Testis (tissue), 3 donors: ENCODE measurements around the gene AK1. TPM values are rescaled to one million over a fixed set of nuclear protein-coding genes. Genes with fewer than 3 reads are reported as not detected.

Experiments used
- DNase-seq: peaks from one replicate; pipeline ENCODE4 v3.0.0-alpha.2; 2019
- H3K27ac ChIP-seq, 2 donors: fragments of 200-600 bp; sonication (generic); one replicate each; pipeline ENCODE4 v1.5.1; 2019
- H3K27me3 ChIP-seq: fragments of 200-600 bp; sonication (generic); one replicate; pipeline ENCODE4 v1.5.1; 2019
- H3K36me3 ChIP-seq: fragments of 200-600 bp; sonication (generic); one replicate; pipeline ENCODE4 v1.5.1; 2017; ENCODE audit warnings: low read depth; ENCODE audit errors: missing control alignments
- H3K4me1 ChIP-seq: fragments of 200-600 bp; sonication (generic); one replicate; pipeline ENCODE4 v1.5.1; 2019
- H3K4me3 ChIP-seq, 2 donors: fragments of 200-600 bp; sonication (generic); one replicate each; pipeline ENCODE4 v1.5.1; 2017 to 2019
- H3K9me3 ChIP-seq: fragments of 200-600 bp; sonication (generic); one replicate; pipeline ENCODE4 v1.5.1; 2017
- POLR2A ChIP-seq: fragments of 450-650 bp; IDR thresholded peaks from one replicate; pipeline ENCODE4 v1.6.1; 2017; ENCODE audit warnings: antibody characterized with exemption, mild to moderate bottlenecking, moderate library complexity
- WGBS, 2 donors: methylation state at CpG; one replicate each; pipeline ENCODE4 v1.1.5; 2018; 5-methylcytosine and 5-hydroxymethylcytosine counted together
- intact Hi-C: fragments of 100-400 bp; cut with DNase I; formaldehyde crosslinking; loops from one replicate; pipeline ENCODE4 v1.15.1; 2023; ENCODE audit warnings: low total_unique reads
- microRNA-seq, 2 donors: library from miRNA; unstranded; fragments of <30 nt; microRNA quantifications; one replicate each; pipeline ENCODE4, GENCODE V29; 2016; ENCODE audit warnings: borderline number of aligned reads in 2 of 2, borderline replicate concordance in 1 of 2
- polyA plus RNA-seq: library from polyadenylated mRNA; stranded (reverse); fragments of 350-450 nt; fragmentation: Illumina TruSeq; extraction: RNeasy Lipid Tissue Mini Kit (QIAGEN cat#74804); gene quantifications from one replicate; pipeline ENCODE4 v1.2.3, GENCODE V29; 2014; ENCODE audit warnings: low read depth, low replicate concordance; ENCODE audit not compliant: insufficient read depth
- small RNA-seq, 2 donors: library from RNA; depleted of rRNA; stranded (forward); fragments of <200 nt; gene quantifications; one replicate each; pipeline ENCODE3, GENCODE V24; 2016
- total RNA-seq, 2 donors: library from RNA; depleted of rRNA; stranded (reverse); fragments of >200 nt; gene quantifications; one replicate each; pipeline ENCODE4 v1.2.3, GENCODE V29; 2016
- TF ChIP-seq, protein P1 (sequence below), 3 experiments: fragments of 450-650 bp in 2 of 3; fragments of 200-600 bp in 1 of 3; sonication (generic) in 1 of 3; IDR thresholded peaks; one replicate each; pipeline ENCODE4 v1.5.1; 2016 to 2019; ENCODE audit warnings: antibody characterized with exemption in 3 of 3, mild to moderate bottlenecking in 2 of 3, moderate library complexity in 1 of 3

The AK1 gene
- total and polyA plus RNA-seq, 3 donors from 2014 or later, result 86.7 to 154 (median 103) TPM

DNA sequence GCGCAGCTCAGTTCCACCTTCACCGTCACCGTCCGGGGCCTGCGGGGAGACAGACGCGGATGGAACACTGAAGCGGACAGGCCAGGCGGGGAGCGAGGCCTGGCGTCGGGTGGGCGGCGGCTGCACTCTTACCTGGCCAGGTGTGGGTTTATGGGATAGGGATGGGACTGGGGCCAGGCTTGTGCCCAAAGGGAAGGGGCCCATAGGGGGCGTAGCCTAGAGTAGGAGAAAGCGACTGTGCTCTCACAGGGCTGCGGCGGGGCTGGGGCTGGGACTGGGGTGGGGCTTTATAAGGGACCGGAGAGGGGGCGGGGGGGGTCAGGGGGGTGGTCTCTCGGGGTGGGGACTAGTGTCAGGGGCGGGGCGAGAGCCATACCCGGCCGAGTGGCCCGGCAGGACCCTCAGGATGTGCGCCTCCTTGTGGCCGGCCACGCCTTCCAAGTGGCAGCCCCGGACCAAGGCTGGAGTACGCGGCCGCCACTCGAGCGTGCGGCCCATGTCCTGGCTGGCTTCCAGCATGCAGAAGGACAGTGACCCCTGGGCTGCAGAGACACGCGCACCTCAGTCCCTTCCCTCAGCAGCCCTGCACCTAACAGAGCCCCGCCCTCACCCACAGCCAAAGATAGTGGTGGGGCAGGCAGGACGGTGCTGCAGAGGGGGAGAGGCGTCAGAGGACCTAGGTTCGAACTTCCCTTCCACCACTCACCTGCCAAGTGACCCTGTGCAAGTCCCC lies 52.0 kb downstream of the AK1 start:
- H3K27ac ChIP-seq, result peak overlapping the region; percentile 44 to 88
- H3K27me3 ChIP-seq, result no peaks in the 10 kb centered on the region
- TF ChIP-seq POLR2A, result no peak
- TF ChIP-seq, protein P1, sequence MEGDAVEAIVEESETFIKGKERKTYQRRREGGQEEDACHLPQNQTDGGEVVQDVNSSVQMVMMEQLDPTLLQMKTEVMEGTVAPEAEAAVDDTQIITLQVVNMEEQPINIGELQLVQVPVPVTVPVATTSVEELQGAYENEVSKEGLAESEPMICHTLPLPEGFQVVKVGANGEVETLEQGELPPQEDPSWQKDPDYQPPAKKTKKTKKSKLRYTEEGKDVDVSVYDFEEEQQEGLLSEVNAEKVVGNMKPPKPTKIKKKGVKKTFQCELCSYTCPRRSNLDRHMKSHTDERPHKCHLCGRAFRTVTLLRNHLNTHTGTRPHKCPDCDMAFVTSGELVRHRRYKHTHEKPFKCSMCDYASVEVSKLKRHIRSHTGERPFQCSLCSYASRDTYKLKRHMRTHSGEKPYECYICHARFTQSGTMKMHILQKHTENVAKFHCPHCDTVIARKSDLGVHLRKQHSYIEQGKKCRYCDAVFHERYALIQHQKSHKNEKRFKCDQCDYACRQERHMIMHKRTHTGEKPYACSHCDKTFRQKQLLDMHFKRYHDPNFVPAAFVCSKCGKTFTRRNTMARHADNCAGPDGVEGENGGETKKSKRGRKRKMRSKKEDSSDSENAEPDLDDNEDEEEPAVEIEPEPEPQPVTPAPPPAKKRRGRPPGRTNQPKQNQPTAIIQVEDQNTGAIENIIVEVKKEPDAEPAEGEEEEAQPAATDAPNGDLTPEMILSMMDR (IDR thresholded peaks at IDR 0.05), result peak in 1 of 3 experiments; percentile 46
- DNase-seq, result peak; percentile 72
- H3K4me3 ChIP-seq, result no peak overlapping the region
- peaks cover 60% of the 10 kb centered on the region for H3K4me1 ChIP-seq
- WGBS, 2 donors, result 59 to 63% methylated on average over 37 to 39 of the region's 42 CpGs
- intact Hi-C loops, result no loop called here
- no peaks in the 10 kb centered on the region for H3K36me3 ChIP-seq
- no peaks in the 10 kb centered on the region for H3K9me3 ChIP-seq

DNA sequence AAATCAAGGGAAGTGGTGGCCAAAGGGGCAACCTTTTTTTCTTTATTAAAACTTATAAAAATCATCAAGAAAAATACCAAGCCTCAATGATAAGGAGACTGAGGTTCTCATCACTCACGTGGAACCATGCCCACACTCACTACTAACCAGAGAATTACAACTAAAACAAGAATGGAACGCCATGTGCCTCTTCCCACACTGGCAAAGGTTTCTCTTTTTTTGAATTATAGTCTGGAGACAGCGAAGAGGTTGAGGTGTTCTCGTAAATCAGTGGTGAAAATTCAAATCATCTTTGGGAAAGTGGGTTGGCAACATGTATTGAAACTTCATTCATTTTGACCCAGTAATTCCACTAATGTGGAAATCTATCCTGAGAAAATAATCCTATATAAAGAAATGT lies 55.4 kb downstream of the AK1 start:
- H3K27ac ChIP-seq, result peak overlapping the region in 1 of 2 donors; percentile 55
- no peaks in the 10 kb centered on the region for H3K27me3 ChIP-seq
- DNase-seq, result no peak
- no peak overlapping the region for H3K4me3 ChIP-seq
- intact Hi-C loops, result no loop called here
- 49 to 59% methylated on average over 4 of the region's 4 CpGs for WGBS, 2 donors
- peaks cover 40% of the 10 kb centered on the region for H3K4me1 ChIP-seq
- no peak for TF ChIP-seq POLR2A
- TF ChIP-seq, protein P1 (IDR thresholded peaks at IDR 0.05), result no peak
- H3K36me3 ChIP-seq, result no peaks in the 10 kb centered on the region
- H3K9me3 ChIP-seq, result no peaks in the 10 kb centered on the region

DNA sequence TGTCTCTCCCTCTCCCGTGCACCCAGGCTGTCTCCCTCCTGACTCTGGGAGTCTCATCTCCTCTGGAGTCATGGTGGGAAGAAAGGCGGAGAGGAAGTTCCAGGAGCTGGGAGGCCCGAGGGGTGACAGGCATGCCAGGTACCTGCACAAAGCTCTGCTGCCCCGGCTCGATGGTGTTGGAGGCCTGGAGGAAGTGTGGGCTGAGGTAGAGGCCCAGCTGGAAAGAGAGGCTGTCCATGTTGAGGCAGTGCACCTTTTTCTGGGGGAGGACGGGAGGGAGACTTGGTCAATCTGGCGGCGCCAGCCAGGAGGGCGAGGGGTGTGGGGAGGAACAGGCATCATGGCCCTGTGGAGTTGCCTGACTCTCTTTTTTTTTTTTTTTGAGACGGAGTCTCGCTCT lies 58.9 kb downstream of the AK1 start:
- H3K27ac ChIP-seq, result peak overlapping the region in 1 of 2 donors; percentile 66
- H3K36me3 ChIP-seq, result no peaks in the 10 kb centered on the region
- TF ChIP-seq POLR2A, result no peak
- WGBS, 2 donors, result 82 to 90% methylated on average over 11 of the region's 11 CpGs
- no peaks in the 10 kb centered on the region for H3K27me3 ChIP-seq
- H3K9me3 ChIP-seq, result no peaks in the 10 kb centered on the region
- no peak overlapping the region for H3K4me3 ChIP-seq
- intact Hi-C loops, result no loop called here
- DNase-seq, result no peak
- H3K4me1 ChIP-seq, result peaks cover 16% of the 10 kb centered on the region

DNA sequence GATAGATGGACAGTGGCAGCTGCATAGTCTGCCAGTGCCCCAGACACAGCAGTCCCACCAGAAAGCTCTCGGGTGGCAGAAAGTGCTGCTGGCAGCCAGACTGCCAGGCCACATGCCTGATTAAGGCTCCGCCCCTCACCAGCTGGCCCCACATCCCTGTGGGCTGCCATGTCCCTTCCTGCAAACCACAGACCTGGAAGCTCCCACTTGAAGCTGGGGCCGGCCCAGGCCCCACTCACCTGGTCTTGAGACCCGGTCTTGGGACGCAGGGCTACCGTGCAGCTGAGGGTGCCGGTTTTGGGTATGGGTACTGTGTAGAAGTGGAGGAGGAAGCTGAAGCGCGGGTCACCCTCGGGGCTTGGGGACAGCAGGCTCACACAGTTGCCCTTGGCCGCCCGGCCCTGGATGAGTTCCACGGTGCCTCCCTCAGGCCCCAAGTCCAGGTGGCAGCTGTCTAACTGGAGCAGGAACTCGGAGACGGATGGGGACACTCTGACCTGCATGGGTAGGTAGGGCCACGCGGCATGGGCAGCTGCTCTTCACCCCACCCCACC lies 59.5 kb downstream of the AK1 start:
- no peaks in the 10 kb centered on the region for H3K36me3 ChIP-seq
- intact Hi-C loops, result no loop called here

DNA sequence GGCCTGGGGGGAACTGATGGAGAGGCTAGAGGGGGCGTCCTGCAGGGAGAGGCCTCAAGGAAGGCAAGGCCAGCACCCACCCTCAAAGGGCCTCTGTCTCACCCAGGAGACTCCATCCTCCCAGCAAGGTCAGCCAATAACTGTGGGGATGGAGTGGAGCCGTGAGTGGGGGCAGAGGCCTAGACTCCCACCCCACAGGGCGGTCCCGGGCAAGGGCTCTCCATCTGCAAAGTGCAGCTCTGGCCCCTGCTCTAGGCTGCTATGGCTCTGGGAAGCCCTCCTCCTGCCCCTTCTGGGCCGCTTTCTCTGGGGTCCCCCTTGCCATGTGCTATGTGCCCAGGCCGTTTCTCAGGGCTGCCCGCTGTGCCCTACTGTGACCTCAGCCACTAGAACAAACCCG lies 60.7 kb downstream of the AK1 start:
- Histone ChIP-seq H3K36me3 (no peaks in the 10 kb centered on the region), H3K27ac (peak overlapping the region in 1 of 2 donors; percentile 66), H3K4me3 (no peak overlapping the region), H3K4me1 (peaks cover 13% of the 10 kb centered on the region), H3K27me3 (no peaks in the 10 kb centered on the region), H3K9me3 (no peaks in the 10 kb centered on the region)
- DNase-seq, result no peak
- 55 to 78% methylated on average over 2 to 7 of the region's 8 CpGs for WGBS, 2 donors
- TF ChIP-seq, protein P1 (IDR thresholded peaks at IDR 0.05), result no peak
- TF ChIP-seq POLR2A, result no peak
- intact Hi-C loops, result no loop called here

More for the DNA sequence above, 59.5 kb downstream of the AK1 start:
- 49 to 69% methylated on average over 7 to 17 of the region's 17 CpGs for WGBS, 2 donors
- no peaks in the 10 kb centered on the region for H3K9me3 ChIP-seq
- H3K27me3 ChIP-seq, result no peaks in the 10 kb centered on the region
- H3K4me1 ChIP-seq, result peaks cover 15% of the 10 kb centered on the region
- H3K27ac ChIP-seq, result peak overlapping the region in 1 of 2 donors; percentile 66
- H3K4me3 ChIP-seq, result no peak overlapping the region
- DNase-seq, result no peak
- TF ChIP-seq, protein P1 (IDR thresholded peaks at IDR 0.05), result no peak
- TF ChIP-seq POLR2A, result no peak

Small RNA genes lying within 50 kb of the gene (microRNA-seq; reads per million reads assigned to microRNA genes)
- 0 to 0.70 reads per million in 2 donors for gene MIR4672

Small RNA genes lying within 50 kb of the gene (small RNA-seq; reads per million reads assigned to genes)
- gene MIR4672 (0 reads per million in 2 donors), gene RF00019 (0 reads per million in 2 donors), gene RNA5SP296 (0 reads per million in 2 donors)

Other genes with a start within 250 kb of the AK1 start
- 10 to 100 TPM; 11.6 to 26.5 TPM for gene CFAP157, start 170.7 kb downstream of the AK1 start, total RNA-seq
- gene CFAP157, start 170.7 kb downstream of the AK1 start, polyA plus RNA-seq, result 30.6 TPM
- gene PTRH1, start 162.0 kb downstream of the AK1 start, total RNA-seq, result 10 to 100 TPM; 19.0 to 24.5 TPM
- gene PTRH1, start 162.0 kb downstream of the AK1 start, polyA plus RNA-seq, result 18.2 TPM
- 10 to 100 TPM; 25.0 to 32.7 TPM for gene TTC16, start 161.6 kb downstream of the AK1 start, total RNA-seq
- 46.2 TPM for gene TTC16, start 161.6 kb downstream of the AK1 start, polyA plus RNA-seq
- 10 to 100 TPM; 28.7 to 32.0 TPM for gene TOR2A, start 142.4 kb downstream of the AK1 start, total RNA-seq
- 30.4 TPM for gene TOR2A, start 142.4 kb downstream of the AK1 start, polyA plus RNA-seq
- 1 to 10 TPM; 6.6 to 9.6 TPM for gene SH2D3C, start 99.0 kb downstream of the AK1 start, total RNA-seq
- 8.8 TPM for gene SH2D3C, start 99.0 kb downstream of the AK1 start, polyA plus RNA-seq
- 100 to 1,000 TPM; 136 to 163 TPM for gene CDK9, start 91.6 kb downstream of the AK1 start, total RNA-seq
- gene CDK9, start 91.6 kb downstream of the AK1 start, polyA plus RNA-seq, result 77.1 TPM
- 100 to 1,000 TPM in 1 of 2 donors, 10 to 100 TPM in 1; 99.3 to 105 TPM for gene FPGS, start 74.8 kb downstream of the AK1 start, total RNA-seq
- 37.9 TPM for gene FPGS, start 74.8 kb downstream of the AK1 start, polyA plus RNA-seq
- 100 to 1,000 TPM; 132 to 214 TPM for gene ENG, start 23.0 kb downstream of the AK1 start, total RNA-seq
- gene ENG, start 23.0 kb downstream of the AK1 start, polyA plus RNA-seq, result 144 TPM
- 10 to 100 TPM; 46.3 to 70.3 TPM for gene ST6GALNAC6, start 21.9 kb upstream of the AK1 start, total RNA-seq
- gene ST6GALNAC6, start 21.9 kb upstream of the AK1 start, polyA plus RNA-seq, result 43.0 TPM
- gene ST6GALNAC4, start 39.4 kb upstream of the AK1 start, total RNA-seq, result 10 to 100 TPM; 18.8 to 24.7 TPM
- 10.3 TPM for gene ST6GALNAC4, start 39.4 kb upstream of the AK1 start, polyA plus RNA-seq
- 10 to 100 TPM in 1 of 2 donors, 1 to 10 TPM in 1; 8.4 to 10.2 TPM for gene PIP5KL1, start 53.1 kb upstream of the AK1 start, total RNA-seq
- 3.9 TPM for gene PIP5KL1, start 53.1 kb upstream of the AK1 start, polyA plus RNA-seq
- gene DPM2, start 60.2 kb upstream of the AK1 start, total RNA-seq, result 10 to 100 TPM; 33.5 to 36.4 TPM
- 46.6 TPM for gene DPM2, start 60.2 kb upstream of the AK1 start, polyA plus RNA-seq
- 100 to 1,000 TPM; 119 to 129 TPM for gene EEIG1, start 103.3 kb upstream of the AK1 start, total RNA-seq
- gene EEIG1, start 103.3 kb upstream of the AK1 start, polyA plus RNA-seq, result 75.7 TPM
- 10 to 100 TPM; 18.5 to 19.4 TPM for gene NAIF1, start 189.6 kb upstream of the AK1 start, total RNA-seq
- 25.1 TPM for gene NAIF1, start 189.6 kb upstream of the AK1 start, polyA plus RNA-seq
- 10 to 100 TPM; 19.1 to 21.1 TPM for gene SLC25A25, start 190.6 kb upstream of the AK1 start, total RNA-seq
- 15.0 TPM for gene SLC25A25, start 190.6 kb upstream of the AK1 start, polyA plus RNA-seq